Measurements from ENCODE around the gene LZTS2. TPM values are rescaled to one million over a fixed set of nuclear protein-coding genes. Genes with fewer than 3 reads are reported as not detected.
A peak's percentile ranks its signal among the peaks of the same experiment; 100 is the strongest.

The LZTS2 gene
- polyA plus RNA-seq, 1 experiment, result 33.3 TPM

- no peak for DNase-seq (ENCODE audit: low read depth, low spot score)
- Histone ChIP-seq H3K4me3 (ENCODE audit: low read depth, low read length) (peak overlapping the region; percentile 97), H3K9me3 (ENCODE audit: control insufficient read depth, insufficient read depth, low read length) (no peaks in the 10 kb centered on the region; the same call in 1 of the 2 replicates), H3K27me3 (ENCODE audit: control insufficient read depth, insufficient read depth, low read length) (no peaks in the 10 kb centered on the region), H3K27ac (ENCODE audit: low read depth, low read length) (no peak overlapping the region)
- POLR2A ChIA-PET, result no interaction called here
- CTCF ChIA-PET, result interaction anchor here (1.1 to 5.7 kb wide), 6 partner anchors 11 to 33 kb away, joined by 3 to 24 read pairs (median 7); partner anchors contain the start of gene SEMA4G
- TF ChIP-seq CTCF (IDR thresholded peaks at IDR 0.05; ENCODE audit: low read depth, low read length), result no peak
These were observed 13.0 kb upstream of the LZTS2 start for GRCh38 chr10:100986623-100986951.

GRCh38 chr10:100986952-100987684 lies 12.5 kb upstream of the LZTS2 start, which contains the start of the genes MRPL43 and TWNK:
Gene MRPL43 (minus strand): TSS chr10:100987497. CDS start chr10:100987443, 54 bp downstream.
Gene TWNK (plus strand): TSS chr10:100987543. CDS start chr10:100988211, 668 bp downstream.
- H3K27me3 ChIP-seq (ENCODE audit: control insufficient read depth, insufficient read depth, low read length), result no peaks in the 10 kb centered on the region
- no peaks in the 10 kb centered on the region; the same call in 1 of the 2 replicates for H3K9me3 ChIP-seq (ENCODE audit: control insufficient read depth, insufficient read depth, low read length)
- H3K4me3 ChIP-seq (ENCODE audit: low read depth, low read length), result peak within 1 kb of the TSS; percentile 97
- H3K27ac ChIP-seq (ENCODE audit: low read depth, low read length), result peak within 1 kb of the TSS; percentile 39
- no peak for TF ChIP-seq CTCF (IDR thresholded peaks at IDR 0.05; ENCODE audit: low read depth, low read length)
- ChIA-PET CTCF (interaction anchor here (1.1 to 5.7 kb wide), 4 partner anchors 10 to 33 kb away, joined by 5 to 24 read pairs (median 7); partner anchors contain the start of gene SEMA4G), POLR2A (no interaction called here)
- DNase-seq (ENCODE audit: low read depth, low spot score), result no peak

- ChIA-PET CTCF (interaction anchor here (1.1 to 12.4 kb wide), 4 partner anchors 10 to 29 kb away, joined by 6 to 271 read pairs (median 16); partner anchors contain the start of gene SEMA4G), POLR2A (no interaction called here)
- TF ChIP-seq CTCF (IDR thresholded peaks at IDR 0.05; ENCODE audit: low read depth, low read length), result no peak
- Histone ChIP-seq H3K9me3 (ENCODE audit: control insufficient read depth, insufficient read depth, low read length) (no peaks in the 10 kb centered on the region; the same call in 1 of the 2 replicates), H3K4me3 (ENCODE audit: low read depth, low read length) (peak overlapping the region; percentile 97), H3K27ac (ENCODE audit: low read depth, low read length) (no peak overlapping the region), H3K27me3 (ENCODE audit: control insufficient read depth, insufficient read depth, low read length) (no peaks in the 10 kb centered on the region)
- no peak for DNase-seq (ENCODE audit: low read depth, low spot score)
These were observed 11.9 kb upstream of the LZTS2 start for GRCh38 chr10:100987685-100988049.

- ChIA-PET CTCF (interaction anchor here (2.3 to 12.4 kb wide), 3 partner anchors 9 to 28 kb away, joined by 6 to 271 read pairs (median 24); partner anchors contain the start of gene SEMA4G), POLR2A (no interaction called here)
- Histone ChIP-seq H3K4me3 (ENCODE audit: low read depth, low read length) (peak overlapping the region; percentile 97), H3K27ac (ENCODE audit: low read depth, low read length) (no peak overlapping the region), H3K9me3 (ENCODE audit: control insufficient read depth, insufficient read depth, low read length) (no peaks in the 10 kb centered on the region; the same call in 1 of the 2 replicates), H3K27me3 (ENCODE audit: control insufficient read depth, insufficient read depth, low read length) (no peaks in the 10 kb centered on the region)
- no peak for DNase-seq (ENCODE audit: low read depth, low spot score)
- TF ChIP-seq CTCF (IDR thresholded peaks at IDR 0.05; ENCODE audit: low read depth, low read length), result no peak
These were observed 11.4 kb upstream of the LZTS2 start for GRCh38 chr10:100988166-100988565.

GRCh38 chr10:100989088-100989487 lies 10.5 kb upstream of the LZTS2 start:
- POLR2A ChIA-PET, result no interaction called here
- Histone ChIP-seq H3K9me3 (ENCODE audit: control insufficient read depth, insufficient read depth, low read length) (no peaks in the 10 kb centered on the region; the same call in 1 of the 2 replicates), H3K27me3 (ENCODE audit: control insufficient read depth, insufficient read depth, low read length) (no peaks in the 10 kb centered on the region), H3K4me3 (ENCODE audit: low read depth, low read length) (no peak overlapping the region), H3K27ac (ENCODE audit: low read depth, low read length) (no peak overlapping the region)
- TF ChIP-seq CTCF (IDR thresholded peaks at IDR 0.05; ENCODE audit: low read depth, low read length), result no peak
- CTCF ChIA-PET, result interaction anchor here (5.7 to 12.4 kb wide), 2 partner anchors 8 to 27 kb away, joined by 24 to 271 read pairs; no protein-coding TSS in a partner anchor
- DNase-seq (ENCODE audit: low read depth, low spot score), result no peak

Measured in AG04450 (cell line).